Left lung (tissue), 10 donors: ENCODE data around the gene ADRA2B. TPM values are rescaled to one million over a fixed set of nuclear protein-coding genes. Genes with fewer than 3 reads are reported as not detected.
A peak's percentile ranks its signal among the peaks of the same experiment; 100 is the strongest.
"Not testable (repeated sequence)": the region's sequence is repeated elsewhere in the genome, so short reads cannot be mapped to it uniquely, and the experiment has no call there.

Source experiments
- ATAC-seq: fragments of 200-7000 bp; cut with Tn5 transposase; one replicate; pipeline ENCODE4 v1.9.1; 2020; ENCODE audit warnings: moderate library complexity
- DNase-seq, 4 donors: peaks; one replicate each; pipeline ENCODE4 v3.0.0-alpha.2; 2013 to 2020
- H3K27ac ChIP-seq, 2 donors: fragments of 200-600 bp; sonication (generic) in 1 of 2; one replicate each; pipeline versions ENCODE4 v1.5.0 to v1.8.0; 2020 to 2021
- H3K27me3 ChIP-seq, 2 donors: fragments of 200-600 bp; sonication (generic) in 1 of 2; one replicate each; pipeline versions ENCODE4 v1.5.0 to v1.8.0; 2020 to 2021
- H3K36me3 ChIP-seq, 2 donors: fragments of 200-600 bp; sonication (generic) in 1 of 2; one replicate each; pipeline versions ENCODE4 v1.5.0 to v1.8.0; 2020 to 2021
- H3K4me1 ChIP-seq, 2 donors: fragments of 200-600 bp; one replicate each; pipeline ENCODE4 v1.8.0; 2021
- H3K4me3 ChIP-seq, 2 donors: fragments of 200-600 bp; sonication (generic) in 1 of 2; one replicate each; pipeline versions ENCODE4 v1.5.0 to v1.8.0; 2020 to 2021; ENCODE audit warnings: mild to moderate bottlenecking in 1 of 2
- H3K9me3 ChIP-seq, 2 donors: fragments of 200-600 bp; sonication (generic) in 1 of 2; one replicate each; pipeline versions ENCODE4 v1.5.0 to v1.8.0; 2020 to 2021
- CTCF ChIP-seq, 2 donors: fragments of 200-600 bp; sonication (generic) in 1 of 2; IDR thresholded peaks; one replicate each; pipeline versions ENCODE4 v1.5.0 to v1.8.0; 2021; ENCODE audit warnings: antibody characterized with exemption in 2 of 2
- intact Hi-C, 2 donors: fragments of 100-400 bp; cut with DNase I; formaldehyde crosslinking; loops; one replicate each; pipeline versions ENCODE4 v1.11.2 to v1.14.2; 2022
- polyA plus RNA-seq, 6 donors: library from polyadenylated mRNA; unstranded; fragments of 120-200 nt; gene quantifications; one replicate each; pipeline ENCODE4 v1.2.1, GENCODE V29; 2013; ENCODE audit not compliant: insufficient read length in 6 of 6
- total RNA-seq, 2 donors: library from RNA; stranded (reverse); fragmentation: NEBNext Ultra II Directional; extraction: Animal tissue kit (Norgen Biotek cat#: 25700); gene quantifications; one replicate each; pipeline ENCODE4 v1.2.1, GENCODE V29; 2021
- donor health status: DM: no; HTN: yes; CAD: no.
- donor health status: DM: no; HTN: no; CAD: no.

ADRA2B gene
- total and polyA plus RNA-seq, 8 donors: 0.20 to 2.3 (median 1.2) TPM

GRCh38 chr2:96073170-96073775 is 43.1 kb downstream of the ADRA2B start:
- ATAC-seq: no peak
- intact Hi-C loops: no loop called here

GRCh38 chr2:96072746-96073145 is 43.6 kb downstream of the ADRA2B start:
- Histone ChIP-seq H3K9me3 (peaks cover 0 to 17% of the 10 kb centered on the region in 2 donors), H3K4me3 (no peak overlapping the region), H3K27me3 (no peaks in the 10 kb centered on the region), H3K4me1 (no peaks in the 10 kb centered on the region), H3K27ac (no peak overlapping the region), H3K36me3 (no peaks in the 10 kb centered on the region)
- ATAC-seq (peak; percentile 78), DNase-seq (no peak)
- no peak for TF ChIP-seq CTCF (IDR thresholded peaks at IDR 0.05)
- intact Hi-C loops: no loop called here

More at GRCh38 chr2:96073170-96073775, 43.1 kb downstream of the ADRA2B start:
- Histone ChIP-seq H3K27me3 (no peaks in the 10 kb centered on the region), H3K36me3 (no peaks in the 10 kb centered on the region), H3K4me1 (no peaks in the 10 kb centered on the region), H3K27ac (no peak overlapping the region), H3K4me3 (no peak overlapping the region), H3K9me3 (peaks cover 0 to 17% of the 10 kb centered on the region in 2 donors)
- no peak for DNase-seq
- no peak for TF ChIP-seq CTCF (IDR thresholded peaks at IDR 0.05)

GRCh38 chr2:96071977-96072491 is 44.3 kb downstream of the ADRA2B start:
- H3K27me3 ChIP-seq, DNase-seq, H3K36me3 ChIP-seq, intact Hi-C loops, H3K4me1 ChIP-seq, H3K27ac ChIP-seq, H3K4me3 ChIP-seq, ATAC-seq: not testable (repeated sequence)
- peaks cover 0 to 16% of the 10 kb centered on the region in 2 donors for H3K9me3 ChIP-seq

- intact Hi-C loops, H3K27me3 ChIP-seq, H3K36me3 ChIP-seq, H3K4me1 ChIP-seq, ATAC-seq, H3K4me3 ChIP-seq, DNase-seq, H3K27ac ChIP-seq: not testable (repeated sequence)
- peaks cover 0 to 10% of the 10 kb centered on the region in 2 donors for H3K9me3 ChIP-seq
These were observed 45.0 kb downstream of the ADRA2B start for GRCh38 chr2:96071087-96071976.

- DNase-seq, H3K9me3 ChIP-seq, H3K27ac ChIP-seq, ATAC-seq, intact Hi-C loops, H3K27me3 ChIP-seq, H3K4me3 ChIP-seq, H3K4me1 ChIP-seq, H3K36me3 ChIP-seq: not testable (repeated sequence)
These were observed 46.0 kb downstream of the ADRA2B start for GRCh38 chr2:96070351-96070750.

- H3K27me3 ChIP-seq, H3K36me3 ChIP-seq, H3K4me1 ChIP-seq, H3K27ac ChIP-seq, intact Hi-C loops, DNase-seq, H3K4me3 ChIP-seq, ATAC-seq, H3K9me3 ChIP-seq: not testable (repeated sequence)
These were observed 46.5 kb downstream of the ADRA2B start for GRCh38 chr2:96069878-96070277.

GRCh38 chr2:96067902-96068581 is 48.3 kb downstream of the ADRA2B start:
- H3K4me1 ChIP-seq, H3K4me3 ChIP-seq, ATAC-seq, H3K27ac ChIP-seq, H3K36me3 ChIP-seq, intact Hi-C loops, H3K9me3 ChIP-seq, H3K27me3 ChIP-seq: not testable (repeated sequence)
- peak in 1 of 4 donors; percentile 62 for DNase-seq

GRCh38 chr2:96067098-96067660 is 49.2 kb downstream of the ADRA2B start:
- intact Hi-C loops, H3K36me3 ChIP-seq, ATAC-seq, DNase-seq, H3K4me3 ChIP-seq, H3K27me3 ChIP-seq, H3K27ac ChIP-seq, H3K9me3 ChIP-seq, H3K4me1 ChIP-seq: not testable (repeated sequence)

- H3K27ac ChIP-seq, intact Hi-C loops: not testable (repeated sequence)
- DNase-seq: peak in 1 of 4 donors; percentile 64
These were observed 49.9 kb downstream of the ADRA2B start for GRCh38 chr2:96066511-96066910.

GRCh38 chr2:96065954-96066353 is 50.4 kb downstream of the ADRA2B start:
- H3K27ac ChIP-seq, H3K4me3 ChIP-seq, intact Hi-C loops, H3K27me3 ChIP-seq, ATAC-seq, H3K9me3 ChIP-seq, H3K36me3 ChIP-seq, H3K4me1 ChIP-seq: not testable (repeated sequence)
- DNase-seq: peak in 1 of 4 donors; percentile 73

More at GRCh38 chr2:96066511-96066910, 49.9 kb downstream of the ADRA2B start:
- H3K27me3 ChIP-seq, H3K4me1 ChIP-seq, H3K36me3 ChIP-seq, H3K9me3 ChIP-seq, H3K4me3 ChIP-seq, ATAC-seq: not testable (repeated sequence)
